ENCODE data around the gene SLC22A23. TPM values are rescaled to one million over a fixed set of nuclear protein-coding genes. Genes with fewer than 3 reads are reported as not detected.

The SLC22A23 gene
- total RNA-seq, 2 experiments from 2014 or later = 0.75 to 0.83 TPM

- ChIA-PET POLR2A (no interaction called here), CTCF (no interaction called here)
- H3K36me3 Mint-ChIP-seq (ENCODE audit: low read depth) = no peaks in the 10 kb centered on the region
- no peaks in the 10 kb centered on the region for H3K4me1 Mint-ChIP-seq
- H3K4me3 Mint-ChIP-seq = no peak overlapping the region
- no peak overlapping the region for H3K27ac Mint-ChIP-seq
- DNase-seq = no peak
- no peaks in the 10 kb centered on the region for H3K9me3 Mint-ChIP-seq
- H3K27me3 Mint-ChIP-seq = no peaks in the 10 kb centered on the region
Measured at GRCh38 chr6:3406891-3407809, 49.7 kb downstream of the SLC22A23 start.

- ChIA-PET CTCF (no interaction called here), POLR2A (no interaction called here)
- Mint-ChIP-seq H3K4me3 (no peak overlapping the region), H3K4me1 (no peaks in the 10 kb centered on the region), H3K27me3 (no peaks in the 10 kb centered on the region), H3K36me3 (ENCODE audit: low read depth) (no peaks in the 10 kb centered on the region), H3K9me3 (no peaks in the 10 kb centered on the region), H3K27ac (no peak overlapping the region)
- DNase-seq = no peak
Measured at GRCh38 chr6:3406362-3406821, 50.5 kb downstream of the SLC22A23 start.

GRCh38 chr6:3405679-3406078 is 51.2 kb downstream of the SLC22A23 start:
- POLR2A ChIA-PET = no interaction called here

GRCh38 chr6:3405182-3405518 is 51.7 kb downstream of the SLC22A23 start:
- CTCF ChIA-PET = no interaction called here

More at GRCh38 chr6:3405679-3406078, 51.2 kb downstream of the SLC22A23 start:
- H3K27me3 Mint-ChIP-seq = no peaks in the 10 kb centered on the region
- H3K4me3 Mint-ChIP-seq = no peak overlapping the region
- H3K27ac Mint-ChIP-seq = no peak overlapping the region
- H3K36me3 Mint-ChIP-seq (ENCODE audit: low read depth) = no peaks in the 10 kb centered on the region
- CTCF ChIA-PET = no interaction called here
- no peak for DNase-seq
- H3K9me3 Mint-ChIP-seq = no peaks in the 10 kb centered on the region
- no peaks in the 10 kb centered on the region for H3K4me1 Mint-ChIP-seq

GRCh38 chr6:3403238-3404173 is 53.3 kb downstream of the SLC22A23 start:
- no peak overlapping the region for H3K27ac Mint-ChIP-seq
- no peak for DNase-seq
- CTCF ChIA-PET = no interaction called here
- no peaks in the 10 kb centered on the region for H3K36me3 Mint-ChIP-seq (ENCODE audit: low read depth)
- H3K27me3 Mint-ChIP-seq = no peaks in the 10 kb centered on the region
- H3K9me3 Mint-ChIP-seq = no peaks in the 10 kb centered on the region
- H3K4me3 Mint-ChIP-seq = no peak overlapping the region
- no peaks in the 10 kb centered on the region for H3K4me1 Mint-ChIP-seq
- POLR2A ChIA-PET = no interaction called here

More at GRCh38 chr6:3405182-3405518, 51.7 kb downstream of the SLC22A23 start:
- H3K36me3 Mint-ChIP-seq (ENCODE audit: low read depth) = no peaks in the 10 kb centered on the region
- no peaks in the 10 kb centered on the region for H3K9me3 Mint-ChIP-seq
- H3K4me3 Mint-ChIP-seq = no peak overlapping the region
- DNase-seq = no peak
- H3K27ac Mint-ChIP-seq = no peak overlapping the region
- POLR2A ChIA-PET = interaction anchor here (0.8 kb wide), 1 partner anchor 18 kb away, joined by 4 read pairs; no protein-coding TSS in a partner anchor
- no peaks in the 10 kb centered on the region for H3K27me3 Mint-ChIP-seq
- H3K4me1 Mint-ChIP-seq = no peaks in the 10 kb centered on the region

GRCh38 chr6:3402310-3403237 is 54.3 kb downstream of the SLC22A23 start:
- Mint-ChIP-seq H3K36me3 (ENCODE audit: low read depth) (no peaks in the 10 kb centered on the region), H3K27me3 (no peaks in the 10 kb centered on the region), H3K27ac (no peak overlapping the region), H3K4me1 (no peaks in the 10 kb centered on the region), H3K4me3 (no peak overlapping the region), H3K9me3 (no peaks in the 10 kb centered on the region)
- ChIA-PET CTCF (no interaction called here), POLR2A (no interaction called here)
- DNase-seq = no peak

GRCh38 chr6:3400162-3400561 is 56.7 kb downstream of the SLC22A23 start:
- Mint-ChIP-seq H3K4me3 (no peak overlapping the region), H3K27me3 (no peaks in the 10 kb centered on the region)
- POLR2A ChIA-PET = no interaction called here

GRCh38 chr6:3398755-3399696 is 57.8 kb downstream of the SLC22A23 start:
- POLR2A ChIA-PET = no interaction called here
- Mint-ChIP-seq H3K4me1 (no peaks in the 10 kb centered on the region), H3K27me3 (no peaks in the 10 kb centered on the region), H3K9me3 (no peaks in the 10 kb centered on the region), H3K36me3 (ENCODE audit: low read depth) (no peaks in the 10 kb centered on the region), H3K27ac (no peak overlapping the region), H3K4me3 (no peak overlapping the region)
- DNase-seq = no peak
- CTCF ChIA-PET = no interaction called here

More at GRCh38 chr6:3400162-3400561, 56.7 kb downstream of the SLC22A23 start:
- DNase-seq = no peak
- H3K9me3 Mint-ChIP-seq = no peaks in the 10 kb centered on the region
- no peak overlapping the region for H3K27ac Mint-ChIP-seq
- CTCF ChIA-PET = no interaction called here
- no peaks in the 10 kb centered on the region for H3K4me1 Mint-ChIP-seq
- no peaks in the 10 kb centered on the region for H3K36me3 Mint-ChIP-seq (ENCODE audit: low read depth)

- no peak for DNase-seq
- ChIA-PET POLR2A (no interaction called here), CTCF (no interaction called here)
- no peaks in the 10 kb centered on the region for H3K27me3 Mint-ChIP-seq
- H3K4me3 Mint-ChIP-seq = no peak overlapping the region
- no peak overlapping the region for H3K27ac Mint-ChIP-seq
- no peaks in the 10 kb centered on the region for H3K36me3 Mint-ChIP-seq (ENCODE audit: low read depth)
- H3K4me1 Mint-ChIP-seq = no peaks in the 10 kb centered on the region
- H3K9me3 Mint-ChIP-seq = no peaks in the 10 kb centered on the region
Measured at GRCh38 chr6:3398165-3398562, 58.7 kb downstream of the SLC22A23 start.

GRCh38 chr6:3397229-3398164 is 59.4 kb downstream of the SLC22A23 start:
- Mint-ChIP-seq H3K36me3 (ENCODE audit: low read depth) (no peaks in the 10 kb centered on the region), H3K27me3 (no peaks in the 10 kb centered on the region), H3K4me3 (no peak overlapping the region), H3K27ac (no peak overlapping the region), H3K9me3 (no peaks in the 10 kb centered on the region), H3K4me1 (no peaks in the 10 kb centered on the region)
- CTCF ChIA-PET = no interaction called here
- no peak for DNase-seq
- POLR2A ChIA-PET = no interaction called here

- no peaks in the 10 kb centered on the region for H3K9me3 Mint-ChIP-seq
- H3K27ac Mint-ChIP-seq = no peak overlapping the region
- ChIA-PET POLR2A (no interaction called here), CTCF (no interaction called here)
- no peak for DNase-seq
- no peaks in the 10 kb centered on the region for H3K36me3 Mint-ChIP-seq (ENCODE audit: low read depth)
- no peaks in the 10 kb centered on the region for H3K4me1 Mint-ChIP-seq
- no peak overlapping the region for H3K4me3 Mint-ChIP-seq
- no peaks in the 10 kb centered on the region for H3K27me3 Mint-ChIP-seq
Measured at GRCh38 chr6:3396503-3397180, 60.2 kb downstream of the SLC22A23 start.
